Measurements from ENCODE around the gene TIGAR. TPM values are rescaled to one million over a fixed set of nuclear protein-coding genes. Genes with fewer than 3 reads are reported as not detected.

TIGAR gene
- total RNA-seq, 1 donor from 2014 or later: 13.6 TPM

GRCh38 chr12:4395818-4396217 is 74.8 kb downstream of the TIGAR start:
- DNase-seq (no peak), ATAC-seq (ENCODE audit: poor library complexity) (no peak)
- intact Hi-C loops (cut with DNase I): no loop called here

- DNase-seq: no peak
- no peak for ATAC-seq (ENCODE audit: poor library complexity)
- intact Hi-C loops (cut with DNase I): no loop called here
Observed at GRCh38 chr12:4401117-4401516, 80.1 kb downstream of the TIGAR start.

- intact Hi-C loops (cut with DNase I): no loop called here
- DNase-seq: no peak
- no peak for ATAC-seq (ENCODE audit: poor library complexity)
Observed at GRCh38 chr12:4402996-4403395, 82.0 kb downstream of the TIGAR start.

Other genes with a start within 250 kb of the TIGAR start
- gene CCND2, start 47.5 kb upstream of the TIGAR start, total RNA-seq: 206 TPM
- not detected for gene FGF23, start 58.5 kb downstream of the TIGAR start, total RNA-seq
- not detected for gene FGF6, start 124.6 kb downstream of the TIGAR start, total RNA-seq
- 1.1 TPM for gene RAD51AP1, start 217.7 kb downstream of the TIGAR start, total RNA-seq
- 23.5 TPM for gene DYRK4, start 241.0 kb downstream of the TIGAR start, total RNA-seq

Measured in Right ventricle myocardium superior (tissue), 1 donor.